Fibroblast of peridontal ligament (primary cell): ENCODE measurements around the gene TMEM11.

Experiments used
- DNase-seq: peaks from one replicate; pipeline ENCODE4 v3.0.0-alpha.2; 2010; ENCODE audit errors: extremely low read depth

TMEM11 gene

DNA sequence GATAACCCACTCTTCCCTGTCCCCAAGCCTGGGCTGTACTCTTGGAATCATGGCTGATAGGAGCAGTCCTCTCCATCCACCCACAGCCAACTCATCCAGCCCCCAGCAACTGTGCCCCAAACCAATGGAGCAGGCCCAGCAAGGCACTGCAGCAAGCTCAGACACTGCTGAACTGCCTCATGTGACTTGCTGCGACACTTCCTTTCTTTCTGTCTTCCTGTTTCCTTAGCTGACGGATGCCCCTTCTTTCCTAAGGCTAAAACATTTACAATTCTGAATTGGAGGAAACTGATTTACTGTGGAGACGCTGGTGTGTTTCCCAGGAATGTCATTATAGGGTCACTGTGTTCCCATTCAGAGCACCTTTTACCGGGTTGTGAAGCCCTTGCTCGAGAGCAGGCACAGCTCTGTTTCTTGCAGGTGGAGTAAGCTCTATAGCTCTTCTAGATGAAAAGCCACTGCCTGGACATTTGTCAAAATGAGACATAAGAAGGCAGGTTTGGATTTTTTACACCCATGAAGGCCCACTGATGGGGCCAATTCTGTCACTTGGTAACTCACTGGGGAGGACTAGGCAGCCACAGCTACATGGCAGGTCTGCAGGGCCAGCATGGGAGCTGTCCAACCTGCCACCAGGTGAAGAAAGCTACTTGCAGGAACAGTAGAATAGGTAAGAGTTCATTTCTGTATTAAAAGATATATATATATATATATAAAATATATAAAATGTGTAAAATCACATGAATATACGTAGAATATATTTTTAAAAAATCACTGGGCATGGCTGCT, 27.4 kb downstream of the TMEM11 start:
- no peak for DNase-seq

DNA sequence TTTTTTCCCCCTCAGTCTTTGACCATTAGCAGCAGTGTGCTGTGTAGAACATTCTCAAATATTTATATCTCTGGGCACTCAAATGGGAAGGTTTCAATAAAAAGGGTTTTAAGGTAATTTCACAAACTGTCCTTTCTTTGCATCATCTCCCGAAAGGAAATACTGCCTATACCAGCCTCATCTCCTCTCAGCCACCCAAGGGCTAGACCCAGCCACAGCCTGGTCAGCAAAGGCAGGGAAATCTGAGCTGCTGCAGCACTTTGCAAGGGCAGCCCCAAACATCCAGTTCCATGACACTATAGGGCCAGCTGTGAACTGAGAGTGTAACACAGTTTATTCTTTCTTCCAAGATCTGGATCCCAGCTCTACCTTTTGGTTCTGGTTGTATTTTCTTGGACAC, 28.9 kb downstream of the TMEM11 start:
- no peak for DNase-seq

DNA sequence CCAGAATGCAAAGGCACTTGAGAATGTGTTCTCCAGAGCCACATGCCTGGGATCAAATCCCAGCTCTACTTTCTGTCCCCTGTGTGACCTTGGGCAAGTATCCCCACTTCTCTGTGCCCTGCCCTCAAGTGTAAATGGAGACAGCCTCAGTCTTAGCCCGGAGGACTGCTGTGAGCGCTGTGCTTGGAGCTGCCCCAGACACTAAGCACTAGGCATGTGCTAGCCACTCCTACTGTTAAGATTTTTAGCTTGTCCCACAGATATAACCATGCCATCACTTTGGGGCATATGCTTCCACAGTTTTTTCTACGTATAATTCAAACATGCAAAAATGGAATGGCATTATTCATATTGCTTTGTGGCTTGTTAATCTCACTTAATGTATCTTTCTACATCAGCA, 29.4 kb downstream of the TMEM11 start:
- no peak for DNase-seq

DNA sequence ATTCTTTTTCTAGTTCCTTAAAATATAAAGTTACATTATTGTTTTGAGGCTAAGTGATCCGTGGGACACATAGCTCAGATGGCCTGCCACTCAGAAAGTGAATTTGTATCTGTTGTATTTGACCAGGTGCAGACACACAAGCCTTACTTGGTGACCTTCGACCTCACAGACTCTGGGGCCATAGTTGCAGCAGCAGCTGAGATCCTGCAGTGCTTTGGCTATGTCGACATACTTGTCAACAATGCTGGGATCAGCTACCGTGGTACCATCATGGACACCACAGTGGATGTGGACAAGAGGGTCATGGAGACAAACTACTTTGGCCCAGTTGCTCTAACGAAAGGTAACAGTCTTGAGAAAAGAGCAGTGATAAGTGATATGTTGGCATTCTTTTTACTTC, 30.5 kb downstream of the TMEM11 start:
- DNase-seq: no peak

DNA sequence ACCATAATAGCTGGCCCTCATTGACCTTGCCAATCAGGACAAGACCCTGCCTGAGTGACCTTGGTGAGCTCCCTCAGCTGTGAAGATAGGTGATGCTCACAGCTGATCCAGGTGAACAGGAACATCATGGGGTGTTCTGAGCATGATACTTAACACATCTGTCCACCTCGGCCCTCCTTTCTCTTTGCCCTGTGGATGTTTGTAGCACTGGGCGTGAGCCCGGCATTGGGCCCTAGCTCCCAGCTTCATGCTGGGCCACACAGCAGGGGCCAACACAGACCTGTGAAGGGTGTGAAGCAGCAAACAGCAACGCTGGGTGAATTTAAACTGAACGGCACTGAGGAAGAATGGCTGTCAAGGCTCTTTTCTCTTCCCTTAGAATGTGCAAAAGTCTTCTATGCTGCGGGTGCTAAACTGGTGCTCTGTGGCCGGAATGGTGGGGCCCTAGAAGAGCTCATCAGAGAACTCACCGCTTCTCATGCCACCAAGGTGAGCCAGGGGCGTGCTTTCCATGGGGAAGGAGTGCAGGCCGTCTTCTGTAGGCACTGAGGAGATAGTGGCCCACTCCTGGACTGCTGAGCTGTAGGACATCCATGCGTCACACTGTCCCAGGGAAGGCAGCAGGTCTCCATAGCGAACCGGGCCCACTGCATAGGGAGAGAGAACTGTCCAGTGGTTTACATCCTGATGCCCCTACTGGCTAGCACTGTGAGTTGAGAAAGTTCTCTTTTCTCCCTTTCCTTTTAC, 35.9 kb downstream of the TMEM11 start:
- DNase-seq: no peak

DNA sequence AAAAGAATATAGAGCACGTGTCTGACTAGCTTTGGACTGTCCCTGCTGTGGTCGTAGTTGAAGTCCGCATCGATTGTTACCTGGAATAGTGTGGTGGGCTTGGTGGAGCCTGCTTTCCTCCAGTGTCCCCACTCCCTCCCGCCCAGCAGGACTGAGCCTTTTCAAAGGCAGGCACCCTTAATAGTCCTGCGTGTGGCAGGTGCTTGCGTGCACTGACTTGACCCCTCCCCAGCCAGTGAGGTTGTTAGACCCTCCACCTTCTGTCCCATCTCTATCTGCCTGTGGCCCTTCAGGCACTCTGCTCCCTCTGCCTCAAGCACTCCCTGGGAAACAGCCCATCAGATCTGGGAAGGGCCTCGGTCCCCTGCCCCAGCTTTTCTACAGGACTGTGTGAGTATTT, 36.6 kb downstream of the TMEM11 start:
- DNase-seq: no peak

DNA sequence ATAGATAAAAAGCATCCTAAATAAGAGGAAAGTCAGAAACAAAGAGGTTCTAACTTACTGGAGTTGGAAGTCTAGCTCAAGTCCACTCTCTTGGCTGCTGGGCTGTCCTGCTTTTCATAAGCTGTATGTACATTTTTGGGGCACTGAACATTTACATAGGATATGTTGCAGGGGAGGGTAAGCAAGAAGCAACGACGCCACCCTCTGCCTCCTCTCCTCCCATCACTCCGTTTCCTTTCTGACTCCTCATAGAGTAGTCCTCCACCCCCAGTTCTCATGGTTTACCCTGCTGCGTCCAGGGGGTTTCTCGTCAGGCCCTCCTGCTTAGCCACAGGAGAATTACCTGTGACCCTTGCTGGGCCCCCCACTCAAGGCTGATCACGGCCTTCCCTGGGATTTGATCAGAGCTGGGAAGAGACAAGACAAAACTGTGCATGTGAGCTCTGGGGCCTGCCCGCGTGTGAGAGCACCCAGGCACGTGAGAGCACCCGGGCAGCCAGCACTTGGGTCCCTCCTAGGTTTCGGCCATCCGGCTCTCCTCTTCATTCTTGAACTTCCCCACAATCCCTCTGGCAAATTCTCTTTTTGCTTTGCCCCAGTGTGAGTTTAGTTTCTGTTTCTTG, 37.1 kb downstream of the TMEM11 start:
- no peak for DNase-seq

DNA sequence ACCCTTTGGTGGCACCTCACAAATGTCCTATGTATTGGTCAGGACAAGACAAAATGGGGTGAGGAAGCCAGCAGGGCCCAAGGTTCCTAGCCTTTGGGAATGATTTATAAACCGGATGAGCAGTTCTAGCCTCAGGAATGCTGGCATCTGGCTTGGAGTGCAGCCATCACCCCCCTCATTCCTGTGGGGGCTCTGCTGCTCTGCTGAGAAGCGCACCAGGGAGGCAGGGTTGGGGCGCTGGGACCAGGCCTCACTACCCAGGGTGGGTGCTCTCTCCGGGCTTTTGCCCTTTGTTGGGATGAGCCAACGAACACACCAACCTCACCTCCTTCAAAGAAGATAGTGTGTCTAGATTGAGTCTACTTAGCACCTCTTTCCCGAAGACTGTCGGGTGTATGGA, 39.2 kb downstream of the TMEM11 start:
- DNase-seq: peak; percentile 51

DNA sequence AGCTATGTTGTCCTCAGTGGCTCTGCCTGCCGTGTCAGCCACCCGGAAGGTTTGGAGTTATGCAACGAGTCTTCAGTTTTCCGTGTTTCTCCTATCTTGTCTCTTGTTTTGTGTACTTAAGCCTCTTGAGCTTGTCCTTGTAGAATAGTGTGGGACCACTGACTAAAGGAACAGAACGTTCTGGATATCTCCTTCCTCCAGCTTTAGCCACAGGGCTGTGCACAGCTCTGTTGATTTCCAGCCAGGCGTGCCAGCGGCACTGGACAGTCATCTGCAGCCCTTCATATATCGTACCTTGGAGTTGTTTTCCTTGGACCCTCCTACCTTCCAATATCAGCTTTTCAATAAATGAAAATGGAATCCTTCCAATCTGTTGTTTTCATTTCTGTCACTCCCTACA, 39.8 kb downstream of the TMEM11 start:
- DNase-seq: no peak

DNA sequence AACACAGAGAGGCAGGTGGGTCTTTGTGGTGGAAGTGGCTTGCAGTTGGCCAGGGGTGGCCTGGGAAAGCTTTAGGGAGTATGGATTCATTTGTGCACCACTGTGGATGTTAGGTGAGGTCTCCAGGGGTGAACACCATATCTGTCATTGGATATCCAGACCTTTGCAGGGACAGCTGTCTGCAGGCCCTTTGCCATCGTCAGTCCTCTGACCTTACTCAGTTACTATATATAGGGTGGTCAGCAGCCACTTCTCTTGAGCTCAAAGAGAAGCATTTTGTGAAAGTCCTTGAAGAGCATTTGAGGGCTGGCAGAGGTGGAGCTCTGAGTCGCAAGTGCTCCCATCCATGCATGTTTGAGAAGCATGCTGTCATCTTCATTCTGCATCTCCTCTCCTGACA, 40.4 kb downstream of the TMEM11 start:
- no peak for DNase-seq

DNA sequence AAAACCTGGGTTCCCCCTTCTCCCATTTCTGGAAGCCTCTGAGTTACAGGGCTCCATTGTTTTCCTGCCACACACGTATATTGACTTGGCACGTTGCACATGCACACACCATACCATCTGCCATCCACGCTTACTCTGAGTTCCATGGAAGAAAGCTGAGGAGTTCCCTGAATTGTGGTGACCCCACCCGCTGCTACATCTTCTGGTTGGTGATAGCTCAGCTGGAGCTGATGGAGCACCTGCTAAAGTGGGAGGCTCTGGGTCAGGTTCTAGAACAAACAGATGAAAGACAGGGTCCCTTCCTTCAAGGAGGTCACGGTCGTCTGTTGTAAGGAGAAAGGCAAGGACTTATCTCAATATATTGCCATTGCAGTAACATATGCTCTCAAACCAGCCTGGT, 41.1 kb downstream of the TMEM11 start:
- DNase-seq: no peak

DNA sequence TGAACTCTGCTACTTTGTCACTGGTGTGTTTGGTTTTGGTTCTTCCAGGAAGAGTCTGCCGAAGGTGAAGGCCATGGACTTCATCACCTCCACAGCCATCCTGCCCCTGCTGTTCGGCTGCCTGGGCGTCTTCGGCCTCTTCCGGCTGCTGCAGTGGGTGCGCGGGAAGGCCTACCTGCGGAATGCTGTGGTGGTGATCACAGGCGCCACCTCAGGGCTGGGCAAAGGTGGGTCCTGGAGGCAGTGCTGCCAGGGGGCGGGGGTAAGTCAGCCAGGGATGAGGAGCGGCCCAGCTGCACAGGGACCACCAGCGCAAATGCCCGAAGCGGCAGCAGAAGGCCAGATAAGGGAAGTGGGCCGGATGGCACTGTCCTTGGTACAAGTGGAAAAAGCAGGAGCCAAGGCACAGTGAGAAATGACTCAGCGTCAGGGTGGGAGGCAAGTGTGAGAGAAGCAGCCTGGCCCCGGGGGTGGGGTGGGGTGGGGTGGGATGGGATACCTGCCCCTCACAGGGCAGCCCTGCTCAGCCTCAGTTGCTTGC, 41.9 kb downstream of the TMEM11 start:
- no peak for DNase-seq

DNA sequence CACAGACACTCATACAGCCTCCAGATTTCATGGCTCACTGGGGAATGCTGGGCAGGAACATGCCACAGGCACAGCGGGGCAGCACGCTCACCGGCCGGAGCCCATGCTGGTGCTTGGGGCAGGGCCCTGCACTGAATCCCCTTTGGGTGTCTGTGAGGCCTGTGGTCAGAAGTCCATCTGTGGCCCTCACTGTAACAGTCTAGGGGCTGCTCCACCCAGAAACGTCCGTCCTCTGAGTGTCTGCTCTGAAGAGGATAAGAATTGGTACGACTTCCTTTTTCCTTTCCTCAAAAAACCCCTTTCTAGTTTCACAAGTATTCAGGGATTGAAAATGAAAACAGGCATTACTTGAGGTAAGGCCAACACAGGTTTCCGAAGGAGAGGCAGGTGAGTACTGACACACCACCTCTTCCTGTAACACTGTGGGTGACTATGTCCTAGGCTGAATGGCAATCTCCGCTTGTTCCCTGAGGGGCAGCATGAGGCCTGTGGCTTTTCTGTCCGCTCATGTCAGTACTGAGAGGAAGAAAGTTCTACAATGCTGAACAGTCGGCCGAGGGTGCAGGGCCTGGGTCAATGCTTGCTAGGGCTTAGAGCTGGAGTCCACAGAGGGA, 42.5 kb downstream of the TMEM11 start:
- no peak for DNase-seq

DNA sequence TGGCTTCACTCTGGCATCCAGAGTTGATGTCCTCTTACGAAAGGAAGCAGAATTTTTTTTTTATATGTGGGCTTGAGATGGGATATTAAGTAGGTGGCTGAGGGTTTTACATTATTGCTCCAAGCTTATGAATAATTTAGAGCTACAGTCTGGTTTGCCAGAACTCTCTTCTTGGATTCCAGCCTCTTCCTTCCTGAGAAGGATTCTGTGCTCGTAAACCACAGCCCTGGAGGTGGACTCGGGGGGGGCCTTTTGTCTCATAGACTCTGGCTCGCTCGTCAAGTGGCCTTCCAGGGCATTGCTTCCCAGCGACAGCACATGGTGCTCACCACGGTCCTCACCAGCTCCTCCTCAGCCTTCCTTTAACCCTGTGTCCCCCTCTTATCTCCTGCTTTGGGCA, 43.2 kb downstream of the TMEM11 start:
- DNase-seq: no peak

DNA sequence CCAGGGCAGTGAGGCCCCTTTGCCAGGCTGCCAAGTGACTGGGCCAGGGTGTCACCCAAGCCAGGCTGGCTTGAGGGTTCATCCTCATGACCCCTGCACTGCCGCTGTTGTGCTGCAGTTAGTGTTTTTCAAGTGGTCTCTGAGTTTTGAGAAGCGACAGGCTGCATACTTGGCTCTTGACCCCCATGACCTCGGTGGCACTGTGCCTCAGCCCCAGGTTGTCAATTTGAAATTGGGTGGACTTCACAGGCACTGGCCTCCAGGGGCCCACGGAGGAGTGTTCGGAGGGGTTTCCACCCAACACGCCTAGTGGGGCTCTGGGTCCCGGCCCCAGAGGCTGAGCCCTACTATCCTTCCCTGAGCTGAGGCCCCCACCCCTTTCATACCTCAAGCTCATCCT, 44.5 kb downstream of the TMEM11 start:
- no peak for DNase-seq

DNA sequence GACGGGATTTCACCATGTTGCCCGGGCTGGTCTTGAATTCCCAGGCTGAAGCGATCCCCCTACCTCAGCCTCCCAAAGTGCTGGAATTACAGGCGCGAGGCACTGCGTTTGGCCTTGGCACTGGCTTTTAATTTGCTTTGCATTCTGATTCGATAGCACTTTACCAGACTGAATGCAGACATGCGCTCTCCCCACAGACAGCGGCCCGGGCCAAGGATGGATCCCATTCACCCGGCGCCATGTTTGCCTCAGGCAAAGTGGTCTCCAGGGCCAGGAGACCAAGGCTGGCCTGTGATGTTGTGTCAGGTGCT, 45.5 kb downstream of the TMEM11 start:
- no peak for DNase-seq

DNA sequence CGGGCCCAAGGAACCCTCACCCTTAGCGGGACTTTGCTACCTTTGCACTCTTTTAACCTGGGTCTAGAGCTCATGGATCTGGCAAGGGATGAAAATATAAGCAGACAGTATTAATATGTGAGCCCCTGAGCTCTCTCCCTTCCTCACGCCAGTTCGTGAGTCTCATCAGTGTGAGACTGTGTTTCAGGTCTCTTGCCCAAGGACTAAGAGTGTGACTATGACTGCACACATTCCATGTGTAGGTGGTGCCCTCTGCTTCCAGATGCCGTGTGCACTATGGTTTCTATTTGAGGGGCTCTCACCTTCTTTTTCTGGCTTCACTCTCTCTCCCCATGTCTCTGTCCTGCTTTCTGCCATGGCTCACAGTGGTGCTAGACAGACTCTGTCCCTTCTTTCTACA, 46.7 kb downstream of the TMEM11 start:
- DNase-seq: peak; percentile 26

DNA sequence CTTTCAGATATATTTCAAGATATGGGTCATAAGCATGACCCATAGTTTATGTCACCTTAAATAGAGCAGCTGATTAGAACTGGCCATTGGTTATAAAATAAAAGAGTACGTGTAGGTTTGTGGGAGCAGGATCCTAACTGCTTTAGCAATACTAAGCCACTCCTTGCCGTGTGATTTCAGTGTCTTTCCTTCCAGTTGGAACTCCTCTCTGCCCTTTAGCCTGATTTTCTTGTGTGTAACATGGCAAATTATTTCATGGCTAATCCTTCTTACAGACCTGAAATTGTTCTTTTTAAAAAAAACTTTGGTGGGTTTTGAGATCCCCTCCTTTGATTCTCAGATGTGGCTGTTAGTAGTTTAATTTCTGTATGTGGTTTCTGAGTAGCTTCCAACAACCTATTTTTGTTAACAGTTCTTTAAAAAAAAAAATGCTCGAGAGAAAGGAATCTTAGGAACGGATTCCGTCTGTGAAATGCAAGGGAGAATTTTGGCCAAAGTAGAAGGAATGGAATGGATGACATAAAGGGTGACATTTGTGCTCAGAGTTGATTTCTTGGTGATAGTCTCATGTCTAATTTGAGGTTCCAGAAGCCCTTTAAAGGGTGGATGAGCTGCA, 47.3 kb downstream of the TMEM11 start:
- peak; percentile 78 for DNase-seq

DNA sequence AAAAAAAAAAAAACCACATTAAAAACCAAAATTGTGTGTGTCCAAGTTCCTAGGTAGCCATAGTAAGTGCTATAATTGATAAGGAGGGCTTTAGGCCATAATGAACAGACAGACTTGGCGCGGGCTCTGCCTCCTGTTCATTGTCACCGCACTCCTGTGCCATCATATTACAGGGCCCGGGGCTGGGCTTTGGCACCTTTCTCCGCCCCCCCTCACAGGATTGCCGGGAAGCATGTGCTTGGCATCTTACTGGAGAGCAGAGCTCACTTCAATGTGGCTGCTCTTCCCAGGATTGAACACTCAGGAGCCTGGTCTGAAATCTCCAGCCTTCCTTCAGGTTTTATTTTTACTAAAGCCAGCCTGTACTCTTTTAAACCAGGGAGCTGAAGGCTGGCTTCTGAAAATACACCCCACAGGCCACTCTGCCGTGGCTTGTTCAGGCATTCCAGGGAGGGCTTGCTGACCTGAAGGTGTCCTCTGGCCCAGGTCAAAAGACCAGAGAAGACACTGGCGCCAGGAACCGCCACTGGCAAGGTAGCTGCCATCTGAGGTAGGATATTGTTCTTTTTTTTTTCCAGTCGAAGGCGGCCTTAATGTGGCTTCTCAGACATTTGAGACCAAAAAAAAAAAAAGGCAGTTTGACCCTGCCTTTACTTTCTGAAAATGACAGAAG, 47.9 kb downstream of the TMEM11 start:
- peak; percentile 3 for DNase-seq

DNA sequence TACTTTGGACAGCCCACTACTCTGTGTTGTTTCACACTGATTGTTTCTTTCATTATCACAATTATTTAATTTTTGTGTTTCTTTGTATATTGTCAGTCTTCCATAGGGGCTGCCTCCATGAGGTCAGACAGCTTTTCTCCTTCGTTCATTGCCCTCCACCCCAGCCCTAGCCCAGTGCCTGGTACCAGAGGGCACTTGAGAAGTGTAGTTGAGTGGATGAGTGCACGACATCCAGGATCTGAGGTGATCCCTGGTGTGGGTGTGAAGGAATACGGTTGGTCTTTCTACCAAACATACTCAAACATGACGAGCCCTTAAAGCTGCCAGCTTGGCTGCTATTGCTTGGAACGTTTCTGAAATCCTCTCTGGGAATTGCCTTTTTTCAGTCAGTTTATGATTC, 49.3 kb downstream of the TMEM11 start:
- DNase-seq: no peak

DNA sequence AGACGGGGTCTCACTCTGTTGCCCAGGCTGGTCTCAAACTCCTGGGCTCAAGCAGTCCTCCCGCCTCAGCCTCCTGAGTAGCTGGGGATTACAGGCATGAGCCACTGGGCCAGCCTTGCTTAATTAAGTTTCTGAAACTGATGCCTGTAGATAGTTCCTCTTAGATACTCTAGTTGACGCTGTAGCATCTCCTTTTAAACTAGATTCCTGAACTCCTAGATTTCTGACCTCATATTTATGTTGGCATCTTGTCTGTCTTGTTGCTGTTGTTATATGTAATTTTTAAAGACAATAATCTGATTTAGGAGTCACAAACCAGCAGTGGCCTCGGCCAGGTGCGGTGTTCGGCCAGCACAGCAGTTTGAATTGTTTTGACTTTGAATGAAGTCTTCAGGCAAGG, 49.7 kb downstream of the TMEM11 start:
- peak; percentile 40 for DNase-seq
